PC-3 (cell line): ENCODE measurements around the gene CHRNE. TPM values are rescaled to one million over a fixed set of nuclear protein-coding genes. Genes with fewer than 3 reads are reported as not detected.

Source experiments
- ATAC-seq: fragments of 200-7000 bp; cut with Tn5 transposase; 2 replicates; pipeline ENCODE4 v1.9.1; 2020; ENCODE audit warnings: mild to moderate bottlenecking, moderate library complexity
- BruUV-seq: library from RNA; stranded (reverse); fragments of 400-500 nt; replicated peaks from 2 replicates; lab custom pipeline; 2021; lab: Mats Ljungman, UMichigan
- CTCF ChIA-PET: fragments of 300-600 bp; sonication (Branson Sonifier 250); formaldehyde crosslinking; loops from one replicate; lab custom pipeline; 2022; ENCODE audit warnings: antibody characterized with exemption; lab: Charles Lee
- POLR2A ChIA-PET: fragments of 300-600 bp; sonication (Branson Sonifier 250); formaldehyde crosslinking; loops from one replicate; lab custom pipeline; 2022; ENCODE audit warnings: antibody characterized with exemption; ENCODE audit not compliant: unreplicated experiment; lab: Charles Lee
- DNase-seq: peaks from one replicate; pipeline ENCODE4 v3.0.0-alpha.2; 2015
- H2AFZ ChIP-seq: fragments of 300-600 bp; sonication (generic); 2 replicates; pipeline ENCODE4 v1.6.0; 2016; ENCODE audit warnings: antibody characterized with exemption, low read length
- H3F3A ChIP-seq: fragments of 300-600 bp; sonication (generic); one replicate; pipeline ENCODE4 v1.6.0; 2017; ENCODE audit warnings: antibody characterized with exemption, low read length, control low read depth, mild to moderate bottlenecking; ENCODE audit not compliant: unreplicated experiment
- H3K27ac ChIP-seq: fragments of 300-600 bp; sonication (generic); 2 replicates; pipeline ENCODE4 v1.5.1; 2016; ENCODE audit warnings: mild to moderate bottlenecking, low read length
- H3K27me3 ChIP-seq: fragments of 300-600 bp; sonication (generic); 2 replicates; pipeline ENCODE4 v1.6.1; 2016; ENCODE audit warnings: low read length, mixed read lengths
- H3K36me3 ChIP-seq: fragments of 300-600 bp; sonication (generic); 2 replicates; pipeline ENCODE4 v1.6.1; 2016; ENCODE audit warnings: low read depth, mixed run types, low read length, mixed read lengths
- H3K4me1 ChIP-seq: fragments of 300-600 bp; sonication (generic); 2 replicates; pipeline ENCODE4 v1.5.1; 2016; ENCODE audit warnings: low read length; ENCODE audit not compliant: insufficient read depth
- H3K4me2 ChIP-seq: fragments of 300-600 bp; sonication (generic); 2 replicates; pipeline ENCODE4 v1.6.0; 2016; ENCODE audit warnings: low read length
- H3K4me3 ChIP-seq: fragments of 300-600 bp; sonication (generic); 2 replicates; pipeline ENCODE4 v1.5.1; 2016; ENCODE audit warnings: mild to moderate bottlenecking, low read length, mixed read lengths
- H3K79me2 ChIP-seq: fragments of 300-600 bp; sonication (generic); 2 replicates; pipeline ENCODE4 v1.6.1; 2017; ENCODE audit warnings: low read length, mixed read lengths
- H3K9ac ChIP-seq: fragments of 300-600 bp; sonication (generic); 2 replicates; pipeline ENCODE4 v1.6.0; 2016; ENCODE audit warnings: mild to moderate bottlenecking, low read length
- H3K9me2 ChIP-seq: fragments of 300-600 bp; sonication (generic); replicated peaks from 2 replicates; pipeline ENCODE4 v1.6.1; 2016; ENCODE audit warnings: mixed run types, low read length, mixed read lengths
- H3K9me3 ChIP-seq: fragments of 300-600 bp; sonication (generic); 2 replicates; pipeline ENCODE4 v1.6.1; 2016; ENCODE audit warnings: low read length, mixed read lengths
- H4K20me1 ChIP-seq: fragments of 300-600 bp; sonication (generic); 2 replicates; pipeline ENCODE4 v1.6.1; 2016; ENCODE audit warnings: low read length, mixed read lengths
- EZH2 ChIP-seq: fragments of 300-600 bp; sonication (generic); IDR thresholded peaks from one replicate; pipeline ENCODE4 v1.6.1; 2017; ENCODE audit warnings: antibody characterized with exemption, mild to moderate bottlenecking, low read length; ENCODE audit not compliant: unreplicated experiment
- EZH2phosphoT487 ChIP-seq: fragments of 300-600 bp; sonication (generic); IDR thresholded peaks from 2 replicates; pipeline ENCODE4 v1.6.1; 2018; ENCODE audit warnings: mild to moderate bottlenecking, antibody characterized with exemption, low read length, borderline replicate concordance
- intact Hi-C: fragments of 100-400 bp; cut with micrococcal nuclease; formaldehyde crosslinking; loops from 2 replicates; pipeline ENCODE4 v1.9.0; 2023
- total RNA-seq: library from RNA; depleted of rRNA; stranded (reverse); fragments of >200 nt; gene quantifications from 2 replicates; pipeline ENCODE4 v1.2.3, GENCODE V29; 2014
- TF ChIP-seq, protein P1 (sequence below): fragments of 300-600 bp; sonication (generic); conservative IDR thresholded peaks from 2 replicates; pipeline ENCODE4 v1.5.1; 2017; ENCODE audit warnings: antibody characterized with exemption, low read depth, mild to moderate bottlenecking, low read length

Gene CHRNE
- total RNA-seq, 1 experiment from 2014 or later, result 0.11 TPM

GRCh38 chr17:4897785-4898184 is 5.1 kb downstream of the CHRNE start:
- POLR2A ChIA-PET, result no interaction called here
- Histone ChIP-seq H3K9me2 (no peaks in the 10 kb centered on the region), H3K27ac (no peak overlapping the region), H3K9me3 (no peaks in the 10 kb centered on the region), H3K36me3 (no peaks in the 10 kb centered on the region; the same call in 1 of the 2 replicates), H3K4me2 (no peak overlapping the region), H3K4me1 (peaks cover 2% of the 10 kb centered on the region), H4K20me1 (no peaks in the 10 kb centered on the region), H3K79me2 (no peaks in the 10 kb centered on the region), H3F3A (no peaks in the 10 kb centered on the region), H3K4me3 (no peak overlapping the region), H3K27me3 (no peaks in the 10 kb centered on the region), H2AFZ (no peak overlapping the region), H3K9ac (no peak overlapping the region)
- CTCF ChIA-PET, result no interaction called here
- intact Hi-C loops, result no loop called here
- TF ChIP-seq, protein P1, sequence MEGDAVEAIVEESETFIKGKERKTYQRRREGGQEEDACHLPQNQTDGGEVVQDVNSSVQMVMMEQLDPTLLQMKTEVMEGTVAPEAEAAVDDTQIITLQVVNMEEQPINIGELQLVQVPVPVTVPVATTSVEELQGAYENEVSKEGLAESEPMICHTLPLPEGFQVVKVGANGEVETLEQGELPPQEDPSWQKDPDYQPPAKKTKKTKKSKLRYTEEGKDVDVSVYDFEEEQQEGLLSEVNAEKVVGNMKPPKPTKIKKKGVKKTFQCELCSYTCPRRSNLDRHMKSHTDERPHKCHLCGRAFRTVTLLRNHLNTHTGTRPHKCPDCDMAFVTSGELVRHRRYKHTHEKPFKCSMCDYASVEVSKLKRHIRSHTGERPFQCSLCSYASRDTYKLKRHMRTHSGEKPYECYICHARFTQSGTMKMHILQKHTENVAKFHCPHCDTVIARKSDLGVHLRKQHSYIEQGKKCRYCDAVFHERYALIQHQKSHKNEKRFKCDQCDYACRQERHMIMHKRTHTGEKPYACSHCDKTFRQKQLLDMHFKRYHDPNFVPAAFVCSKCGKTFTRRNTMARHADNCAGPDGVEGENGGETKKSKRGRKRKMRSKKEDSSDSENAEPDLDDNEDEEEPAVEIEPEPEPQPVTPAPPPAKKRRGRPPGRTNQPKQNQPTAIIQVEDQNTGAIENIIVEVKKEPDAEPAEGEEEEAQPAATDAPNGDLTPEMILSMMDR, result no peak
- TF ChIP-seq EZH2 (no peak), EZH2phosphoT487 (no peak)
- DNase-seq (no peak), ATAC-seq (no peak)
- no TSS peak for BruUV-seq

- Histone ChIP-seq H3K79me2 (no peaks in the 10 kb centered on the region), H3K4me1 (no peaks in the 10 kb centered on the region), H2AFZ (no peak overlapping the region), H3K9me2 (no peaks in the 10 kb centered on the region), H3K9me3 (no peaks in the 10 kb centered on the region), H3F3A (no peaks in the 10 kb centered on the region), H4K20me1 (no peaks in the 10 kb centered on the region), H3K36me3 (no peaks in the 10 kb centered on the region; the same call in 1 of the 2 replicates), H3K27ac (no peak overlapping the region), H3K27me3 (no peaks in the 10 kb centered on the region), H3K9ac (no peak overlapping the region), H3K4me3 (no peak overlapping the region), H3K4me2 (no peak overlapping the region)
- ChIA-PET CTCF (no interaction called here), POLR2A (no interaction called here)
- TF ChIP-seq, protein P1, result no peak
- TF ChIP-seq EZH2phosphoT487 (no peak), EZH2 (no peak)
- DNase-seq, result no peak
- no peak for ATAC-seq
- no TSS peak for BruUV-seq
- intact Hi-C loops, result no loop called here
Measured at GRCh38 chr17:4897198-4897687, 5.7 kb downstream of the CHRNE start.

GRCh38 chr17:4896332-4897197 is 6.3 kb downstream of the CHRNE start:
- Histone ChIP-seq H3K36me3 (no peaks in the 10 kb centered on the region; the same call in 1 of the 2 replicates), H3F3A (no peaks in the 10 kb centered on the region), H3K4me1 (no peaks in the 10 kb centered on the region), H3K9me2 (no peaks in the 10 kb centered on the region), H3K4me2 (no peak overlapping the region), H3K27me3 (no peaks in the 10 kb centered on the region), H3K4me3 (no peak overlapping the region), H4K20me1 (no peaks in the 10 kb centered on the region), H3K79me2 (no peaks in the 10 kb centered on the region), H3K9me3 (no peaks in the 10 kb centered on the region), H2AFZ (no peak overlapping the region), H3K9ac (no peak overlapping the region), H3K27ac (no peak overlapping the region)
- intact Hi-C loops, result no loop called here
- BruUV-seq, result no TSS peak
- TF ChIP-seq EZH2phosphoT487 (no peak), EZH2 (no peak)
- TF ChIP-seq, protein P1, result no peak
- ChIA-PET POLR2A (no interaction called here), CTCF (no interaction called here)
- no peak; the same call in 1 of the 2 replicates for ATAC-seq
- no peak for DNase-seq
